Effector memory CD8-positive, alpha-beta T cell (primary cell): ENCODE results near the gene TTLL11.

Experiments used
- ATAC-seq: fragments of 150-1000 bp; cut with Tn5 transposase; replicated peaks from 2 replicates; pipeline ENCODE4 v1.10.0; 2021; ENCODE audit warnings: mild to moderate bottlenecking, moderate library complexity
- DNase-seq, 3 experiments: peaks; one replicate each; pipeline ENCODE4 v3.0.0; 2021
- H3K27ac Mint-ChIP-seq, 2 donors: one replicate each; pipeline ENCODE4 v1.8.0; 2022; ENCODE audit warnings: mild to moderate bottlenecking in 2 of 2, mixed read lengths in 2 of 2, moderate library complexity in 2 of 2
- H3K27me3 Mint-ChIP-seq, 2 donors: one replicate each; pipeline ENCODE4 v1.8.0; 2022; ENCODE audit warnings: mixed read lengths in 2 of 2
- H3K36me3 Mint-ChIP-seq: one replicate; pipeline ENCODE4 v1.8.0; 2022; ENCODE audit warnings: mild to moderate bottlenecking, moderate library complexity, mixed read lengths; ENCODE audit not compliant: insufficient read depth
- H3K4me1 Mint-ChIP-seq, 2 donors: one replicate each; pipeline ENCODE4 v1.8.0; 2022; ENCODE audit warnings: low read depth in 2 of 2, mixed read lengths in 2 of 2
- H3K4me3 Mint-ChIP-seq, 2 donors: one replicate each; pipeline ENCODE4 v1.8.0; 2022; ENCODE audit warnings: mild to moderate bottlenecking in 2 of 2, mixed read lengths in 2 of 2, moderate library complexity in 2 of 2
- H3K9me3 Mint-ChIP-seq, 2 donors: one replicate each; pipeline ENCODE4 v1.8.0; 2022; ENCODE audit warnings: mixed read lengths in 2 of 2

The TTLL11 gene

DNA sequence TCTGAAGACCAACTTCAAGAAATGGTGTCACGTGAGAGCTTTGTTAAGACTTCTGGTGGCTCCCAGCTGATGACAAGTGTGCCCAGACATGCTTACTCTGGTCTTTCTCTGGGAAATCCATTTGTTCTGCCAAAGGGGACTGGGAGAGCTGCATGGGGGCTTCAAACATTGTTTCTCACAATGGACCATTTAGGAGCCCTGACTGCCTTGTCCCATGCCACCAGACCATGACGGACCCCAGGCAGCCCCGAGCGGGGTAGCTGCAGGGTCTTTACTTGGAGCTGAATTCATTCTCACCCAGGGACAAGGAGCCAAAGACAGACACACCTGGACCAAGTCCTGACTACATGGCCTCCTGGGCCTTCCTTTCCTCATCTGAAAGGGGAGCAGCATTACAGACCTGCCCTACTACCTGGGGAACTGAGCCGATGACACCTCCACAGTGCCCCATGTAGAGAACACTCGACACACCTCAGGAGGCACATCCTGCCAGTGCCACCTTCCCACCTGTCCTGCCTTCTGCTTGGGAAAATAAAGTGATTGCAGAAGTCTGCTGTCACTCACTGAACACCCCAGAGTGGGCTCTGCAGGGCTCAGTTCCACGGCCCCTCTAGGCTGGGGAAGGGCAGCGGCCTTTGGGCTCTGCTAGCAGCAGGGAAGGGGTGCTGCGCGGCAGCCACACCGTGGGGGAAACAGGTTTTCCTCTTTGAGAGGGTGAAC lies 272.7 kb downstream of the TTLL11 start:
- no peaks in the 10 kb centered on the region for H3K27me3 Mint-ChIP-seq

DNA sequence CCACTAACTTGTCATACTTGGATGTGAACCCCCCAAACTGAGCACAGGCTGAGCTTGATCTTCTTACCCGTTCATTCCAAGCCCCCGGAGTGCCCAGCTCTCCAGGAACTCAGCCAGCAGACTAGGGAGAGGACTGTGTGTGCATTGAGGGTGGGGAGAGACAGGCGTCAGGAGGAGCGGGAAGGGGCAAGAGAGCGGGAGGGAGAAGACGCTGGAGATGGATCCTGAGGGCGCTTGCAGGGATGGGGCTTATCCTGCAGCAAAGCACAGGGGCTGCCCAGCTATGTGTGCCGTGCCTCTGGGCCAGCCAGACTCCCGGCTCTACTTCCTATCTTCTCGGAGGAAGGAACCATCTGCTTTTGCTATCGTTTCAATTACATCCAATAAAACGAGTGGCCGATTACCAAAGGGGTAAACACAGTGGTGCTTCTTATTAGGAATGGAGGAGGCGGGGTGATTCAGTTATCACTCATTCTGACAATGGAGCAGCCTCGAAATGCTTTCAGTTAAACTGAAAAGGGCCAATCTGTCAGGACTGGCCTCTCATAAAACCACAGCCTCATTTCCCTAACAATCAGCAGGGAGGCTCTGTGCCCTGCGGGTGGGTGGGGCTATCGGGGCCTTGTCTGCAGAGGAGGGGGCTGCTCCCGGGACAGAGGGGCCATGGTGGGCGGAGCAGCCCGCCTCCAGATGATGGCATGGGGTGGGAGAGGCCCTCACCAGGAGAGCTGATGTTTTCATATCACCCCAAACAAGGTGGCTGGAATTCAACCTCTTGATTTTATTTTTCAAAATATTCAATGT lies 273.5 kb downstream of the TTLL11 start:
- ATAC-seq (no peak), DNase-seq (no peak)
- Mint-ChIP-seq H3K9me3 (no peaks in the 10 kb centered on the region), H3K4me1 (peaks cover 5 to 8% of the 10 kb centered on the region in 2 donors), H3K36me3 (no peaks in the 10 kb centered on the region), H3K27ac (no peak overlapping the region), H3K4me3 (no peak overlapping the region), H3K27me3 (no peaks in the 10 kb centered on the region)

More for the DNA sequence above, 272.7 kb downstream of the TTLL11 start:
- ATAC-seq (no peak), DNase-seq (no peak)
- Mint-ChIP-seq H3K4me3 (no peak overlapping the region), H3K27ac (no peak overlapping the region), H3K36me3 (no peaks in the 10 kb centered on the region), H3K4me1 (peaks cover 5 to 8% of the 10 kb centered on the region in 2 donors), H3K9me3 (no peaks in the 10 kb centered on the region)

DNA sequence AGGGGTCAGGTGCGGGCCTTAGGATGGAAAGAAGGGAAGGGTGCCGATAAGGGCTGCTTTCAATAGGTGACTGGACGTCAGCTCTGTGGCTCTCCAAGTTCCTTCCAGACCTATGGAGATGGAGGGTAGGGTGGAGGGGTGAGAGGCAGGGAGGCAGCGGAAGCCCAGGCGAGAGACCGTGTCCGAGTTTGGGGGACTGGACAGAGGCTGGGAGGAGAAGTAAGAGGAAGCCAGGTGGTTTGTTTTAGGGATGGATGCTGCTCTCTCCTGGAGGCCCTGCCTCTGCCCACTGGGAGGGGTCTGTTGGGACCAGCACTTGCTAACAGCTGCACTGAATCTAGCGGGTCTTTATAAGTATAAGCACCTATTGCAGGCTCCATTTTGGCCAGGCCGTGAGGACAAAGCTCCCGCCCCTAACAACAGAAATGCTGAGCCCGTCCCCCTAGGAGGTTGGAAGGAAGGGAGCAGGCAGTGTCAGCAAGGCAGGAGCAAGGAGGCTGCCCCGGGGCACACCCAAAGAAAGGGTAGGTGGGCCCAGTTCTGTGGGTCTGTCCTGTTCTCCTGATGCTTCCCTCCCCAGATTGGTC lies 274.2 kb downstream of the TTLL11 start:
- Mint-ChIP-seq H3K27me3 (no peaks in the 10 kb centered on the region), H3K4me1 (peaks cover 5 to 8% of the 10 kb centered on the region in 2 donors), H3K27ac (peak overlapping the region in 1 of 2 donors; percentile 13), H3K4me3 (no peak overlapping the region), H3K9me3 (no peaks in the 10 kb centered on the region), H3K36me3 (no peaks in the 10 kb centered on the region)
- no peak for DNase-seq
- no peak for ATAC-seq

DNA sequence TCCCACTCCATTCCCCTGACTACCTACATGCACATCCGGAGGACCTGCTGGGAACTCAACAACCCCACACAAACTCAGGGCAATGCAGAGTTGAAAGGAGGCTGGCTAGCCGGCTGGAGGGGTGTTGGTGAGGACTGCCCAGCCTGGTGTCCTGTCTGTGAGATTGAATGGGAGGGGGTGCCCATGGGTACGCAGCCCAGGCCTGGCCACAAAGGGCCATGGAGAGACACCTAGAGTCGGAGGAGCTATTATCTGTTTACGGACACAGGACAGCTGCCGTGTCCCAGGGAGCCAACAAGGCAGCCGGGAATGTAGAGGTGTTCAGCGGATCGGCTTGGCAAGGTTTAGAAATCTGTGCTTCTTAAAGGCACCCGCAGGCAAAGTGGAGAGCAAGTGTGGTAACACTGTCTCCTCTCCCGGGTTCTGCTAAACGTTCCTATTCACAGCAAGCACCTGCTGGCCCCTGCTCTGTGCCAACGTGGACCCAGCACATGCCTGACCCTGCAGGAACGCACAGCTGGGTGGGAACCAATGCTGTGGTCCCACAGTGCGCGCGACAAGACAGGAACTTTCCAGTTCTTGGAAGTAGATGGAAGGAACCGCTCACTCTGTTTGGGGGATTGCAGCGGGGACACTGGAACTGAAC lies 275.0 kb downstream of the TTLL11 start:
- Mint-ChIP-seq H3K9me3 (no peaks in the 10 kb centered on the region), H3K27ac (peak overlapping the region in 1 of 2 donors; percentile 13)
- ATAC-seq: no peak

DNA sequence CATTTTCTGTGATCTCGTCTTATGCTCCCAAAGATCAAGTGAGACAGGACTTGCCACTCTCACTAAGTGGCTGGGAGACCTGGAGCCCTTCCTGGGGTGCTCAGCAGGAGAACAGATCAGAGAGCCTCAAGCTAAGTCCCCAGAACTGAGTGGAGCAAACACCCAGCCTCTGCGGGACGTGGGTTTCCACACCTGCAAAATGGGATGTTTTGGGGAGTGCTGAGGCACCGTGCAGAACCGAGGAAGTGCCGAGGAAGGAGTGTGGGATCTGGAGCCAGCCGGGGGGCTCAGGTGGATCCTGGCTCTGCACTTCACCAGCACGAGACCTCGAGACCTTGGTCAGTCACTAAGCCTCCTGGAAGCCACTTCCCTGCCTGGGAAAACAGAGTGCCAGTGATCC lies 275.6 kb downstream of the TTLL11 start:
- no peaks in the 10 kb centered on the region for H3K9me3 Mint-ChIP-seq
- DNase-seq: no peak
- H3K36me3 Mint-ChIP-seq: no peaks in the 10 kb centered on the region
- no peak overlapping the region for H3K27ac Mint-ChIP-seq
- peaks cover 5 to 8% of the 10 kb centered on the region in 2 donors for H3K4me1 Mint-ChIP-seq
- no peak overlapping the region for H3K4me3 Mint-ChIP-seq
- ATAC-seq: no peak
- no peaks in the 10 kb centered on the region for H3K27me3 Mint-ChIP-seq

More for the DNA sequence above, 275.0 kb downstream of the TTLL11 start:
- DNase-seq: no peak
- H3K36me3 Mint-ChIP-seq: no peaks in the 10 kb centered on the region
- no peaks in the 10 kb centered on the region for H3K27me3 Mint-ChIP-seq
- no peak overlapping the region for H3K4me3 Mint-ChIP-seq
- peaks cover 5 to 8% of the 10 kb centered on the region in 2 donors for H3K4me1 Mint-ChIP-seq

DNA sequence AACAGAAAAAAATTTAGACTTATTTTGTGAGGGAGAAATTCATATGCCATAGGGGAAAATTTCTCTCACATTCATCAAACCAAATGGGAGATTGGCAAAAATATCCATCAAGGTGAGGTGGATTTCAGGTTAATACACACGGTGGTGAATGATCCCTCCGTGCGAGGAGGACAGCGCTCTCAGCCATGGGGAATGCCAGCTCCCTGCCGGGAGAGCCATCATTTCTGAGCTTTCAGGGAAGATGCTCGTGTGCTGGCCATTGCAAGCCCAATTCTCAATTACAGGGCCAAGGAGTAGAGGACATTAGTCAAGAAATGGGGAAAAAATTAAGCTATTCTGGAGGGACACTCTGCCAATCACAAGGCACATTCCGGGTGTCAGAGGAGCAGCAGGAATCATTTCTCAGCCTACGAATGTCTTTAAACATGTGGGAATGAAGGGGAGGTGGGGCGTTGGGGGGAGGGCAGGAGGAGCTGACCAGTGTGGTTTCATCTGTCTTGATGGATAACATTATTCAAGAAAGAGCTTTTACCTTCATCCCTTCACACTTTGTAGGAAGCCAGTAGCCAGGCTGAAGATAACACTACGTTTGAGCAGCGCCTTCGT lies 276.2 kb downstream of the TTLL11 start:
- ATAC-seq: no peak
- H3K27me3 Mint-ChIP-seq: no peaks in the 10 kb centered on the region
- no peak overlapping the region for H3K4me3 Mint-ChIP-seq
- no peak overlapping the region for H3K27ac Mint-ChIP-seq
- no peaks in the 10 kb centered on the region for H3K36me3 Mint-ChIP-seq
- no peak for DNase-seq
- H3K9me3 Mint-ChIP-seq: no peaks in the 10 kb centered on the region
- peaks cover under 1 to 3% of the 10 kb centered on the region in 2 donors for H3K4me1 Mint-ChIP-seq

DNA sequence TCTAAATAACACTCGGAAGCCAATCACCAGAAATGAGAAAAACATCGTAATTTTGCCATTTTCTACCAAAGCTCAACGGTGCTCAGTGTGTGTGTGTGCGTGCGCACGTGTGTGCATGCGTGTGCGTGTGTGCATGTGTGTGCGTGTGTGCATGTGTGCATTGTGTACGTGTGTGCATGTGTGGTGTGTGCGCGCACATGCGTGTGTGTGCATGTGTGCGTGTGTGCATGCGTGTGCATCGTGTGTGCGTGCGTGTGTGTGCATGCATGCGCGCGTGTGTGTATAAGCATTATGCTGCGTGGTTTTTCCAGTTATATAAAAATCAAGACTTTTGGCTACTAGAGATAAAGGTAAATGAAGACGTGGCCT lies 276.7 kb downstream of the TTLL11 start:
- Mint-ChIP-seq H3K4me3 (no peak overlapping the region), H3K9me3 (no peaks in the 10 kb centered on the region), H3K36me3 (no peaks in the 10 kb centered on the region), H3K27ac (no peak overlapping the region), H3K27me3 (no peaks in the 10 kb centered on the region), H3K4me1 (no peaks in the 10 kb centered on the region)
- DNase-seq (no peak), ATAC-seq (no peak)

DNA sequence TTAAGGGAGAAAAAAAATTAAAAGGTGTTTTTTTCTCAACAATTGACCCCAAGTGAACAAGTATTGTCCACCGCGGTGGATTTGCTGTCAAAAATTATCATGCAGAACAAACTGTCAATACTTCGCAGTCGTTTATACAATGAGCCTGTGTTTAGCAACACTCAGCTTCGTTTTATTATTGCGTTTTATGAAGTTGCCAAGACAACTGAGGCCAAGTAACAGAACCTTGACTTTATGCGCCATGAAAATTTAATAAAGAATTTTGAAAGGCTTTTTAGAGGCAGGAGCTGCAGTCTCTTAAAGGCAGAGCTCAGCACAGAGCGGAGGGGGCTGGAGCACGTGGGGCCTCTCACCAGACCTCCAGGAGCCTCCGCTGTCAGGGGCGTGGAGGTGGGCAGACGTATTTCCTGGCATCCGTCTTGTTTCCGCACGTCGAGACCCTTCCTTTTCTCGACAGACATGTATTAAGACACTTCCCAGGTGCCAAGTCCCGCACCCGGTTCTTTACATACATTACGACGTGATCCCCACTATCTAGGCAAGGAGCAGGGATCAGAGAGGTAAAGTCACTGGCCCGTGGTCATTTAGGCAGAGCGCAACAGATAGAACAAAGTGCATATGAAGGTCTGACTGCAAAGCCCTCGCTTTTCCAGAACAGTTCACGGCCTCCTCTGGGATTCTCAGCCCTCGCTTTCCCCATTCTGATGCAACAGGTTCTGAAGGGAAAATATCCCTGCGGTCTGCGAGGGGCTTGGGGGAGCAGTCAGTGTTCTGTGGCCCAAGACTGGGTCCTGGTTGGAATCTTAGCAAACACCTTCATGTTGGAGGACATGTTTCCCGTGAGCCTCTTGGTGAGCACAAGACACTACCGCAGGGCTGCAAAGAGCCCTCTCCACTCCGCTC lies 277.3 kb downstream of the TTLL11 start:
- H3K27me3 Mint-ChIP-seq: no peaks in the 10 kb centered on the region
- no peak overlapping the region for H3K27ac Mint-ChIP-seq
- ATAC-seq: no peak
- no peaks in the 10 kb centered on the region for H3K36me3 Mint-ChIP-seq
- no peak for DNase-seq
- no peaks in the 10 kb centered on the region for H3K4me1 Mint-ChIP-seq
- no peaks in the 10 kb centered on the region for H3K9me3 Mint-ChIP-seq
- no peak overlapping the region for H3K4me3 Mint-ChIP-seq

DNA sequence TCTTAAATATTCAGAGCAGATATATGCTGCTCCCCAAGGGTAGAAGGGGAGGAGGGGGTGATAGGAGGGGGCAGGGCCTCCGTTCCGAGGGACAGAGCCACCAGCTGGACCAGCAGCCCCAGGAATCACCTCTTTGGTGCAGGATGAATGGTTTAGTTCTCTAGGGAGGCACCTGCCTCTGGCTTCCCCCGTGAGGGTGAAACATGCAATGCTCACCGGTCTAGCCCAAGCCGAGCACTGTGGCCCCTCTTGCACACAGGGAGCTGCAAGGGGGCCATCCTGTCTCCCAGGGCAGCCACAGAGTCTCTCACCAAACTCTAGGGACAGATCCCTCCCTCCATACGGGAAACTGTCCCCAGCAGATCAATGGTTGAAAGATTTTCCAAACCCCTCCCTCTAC lies 278.0 kb downstream of the TTLL11 start:
- no peaks in the 10 kb centered on the region for H3K9me3 Mint-ChIP-seq
- no peaks in the 10 kb centered on the region for H3K4me1 Mint-ChIP-seq
- H3K36me3 Mint-ChIP-seq: no peaks in the 10 kb centered on the region
- H3K27me3 Mint-ChIP-seq: no peaks in the 10 kb centered on the region
- ATAC-seq (no peak), DNase-seq (no peak)
- no peak overlapping the region for H3K27ac Mint-ChIP-seq
- no peak overlapping the region for H3K4me3 Mint-ChIP-seq

DNA sequence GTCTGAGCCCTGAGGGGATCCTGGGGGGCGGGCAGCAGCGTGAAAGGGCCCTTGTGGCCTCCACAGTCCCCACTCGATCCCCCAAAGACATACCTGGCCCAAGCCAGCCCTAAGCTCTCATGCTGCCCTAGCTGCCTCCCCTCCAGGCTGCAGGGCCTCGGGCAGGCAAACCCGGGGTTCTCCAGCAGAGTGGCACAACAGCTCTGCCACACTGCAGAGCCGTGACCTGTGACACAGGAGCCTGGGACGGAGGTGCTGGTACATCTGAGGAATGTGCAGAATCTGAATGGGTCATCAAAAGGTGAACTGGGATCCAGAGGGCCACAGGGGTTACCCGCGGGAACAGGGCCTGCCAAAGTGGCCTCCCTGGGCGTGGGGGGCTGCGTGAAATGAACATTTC lies 278.5 kb downstream of the TTLL11 start:
- no peaks in the 10 kb centered on the region for H3K27me3 Mint-ChIP-seq
- H3K9me3 Mint-ChIP-seq: no peaks in the 10 kb centered on the region
- H3K36me3 Mint-ChIP-seq: no peaks in the 10 kb centered on the region
- H3K4me1 Mint-ChIP-seq: no peaks in the 10 kb centered on the region
- DNase-seq (no peak), ATAC-seq (no peak)
- no peak overlapping the region for H3K4me3 Mint-ChIP-seq
- no peak overlapping the region for H3K27ac Mint-ChIP-seq

DNA sequence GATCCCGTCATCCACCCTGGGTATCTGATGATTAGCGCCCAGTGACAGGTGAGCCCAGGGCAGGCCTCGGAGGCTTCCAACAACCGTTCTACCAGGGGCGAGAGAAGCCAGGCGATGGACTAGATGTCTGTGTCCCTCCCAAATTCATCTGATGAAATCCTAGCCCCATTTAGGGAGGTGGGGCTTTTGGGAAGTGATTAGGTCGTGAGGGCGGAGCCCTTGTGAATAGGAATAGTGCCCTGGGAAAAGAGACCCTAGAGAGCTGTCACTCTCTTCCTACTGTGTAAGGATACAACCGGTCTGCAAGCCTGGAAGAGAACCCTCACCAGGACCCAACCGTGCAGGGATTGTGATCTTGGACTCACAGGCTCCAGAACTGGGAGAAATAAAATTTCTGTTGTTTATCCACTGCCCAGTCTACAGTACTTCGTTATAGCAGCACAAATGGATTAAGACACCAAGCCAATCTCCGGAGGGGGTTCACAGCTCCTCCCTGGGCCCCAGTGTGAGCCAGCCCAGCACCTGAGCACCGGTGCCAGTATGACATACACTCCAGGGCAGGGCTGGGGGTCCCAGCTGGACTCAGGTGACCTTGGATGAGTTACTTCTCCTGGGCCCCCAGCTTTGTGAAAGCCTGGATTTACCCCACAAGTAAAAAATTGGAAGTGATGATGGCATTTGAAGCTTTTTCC lies 279.4 kb downstream of the TTLL11 start:
- no peaks in the 10 kb centered on the region for H3K9me3 Mint-ChIP-seq
- H3K36me3 Mint-ChIP-seq: no peaks in the 10 kb centered on the region
- H3K4me1 Mint-ChIP-seq: no peaks in the 10 kb centered on the region
- no peaks in the 10 kb centered on the region for H3K27me3 Mint-ChIP-seq
- H3K4me3 Mint-ChIP-seq: no peak overlapping the region
- DNase-seq (no peak), ATAC-seq (no peak)
- H3K27ac Mint-ChIP-seq: no peak overlapping the region

DNA sequence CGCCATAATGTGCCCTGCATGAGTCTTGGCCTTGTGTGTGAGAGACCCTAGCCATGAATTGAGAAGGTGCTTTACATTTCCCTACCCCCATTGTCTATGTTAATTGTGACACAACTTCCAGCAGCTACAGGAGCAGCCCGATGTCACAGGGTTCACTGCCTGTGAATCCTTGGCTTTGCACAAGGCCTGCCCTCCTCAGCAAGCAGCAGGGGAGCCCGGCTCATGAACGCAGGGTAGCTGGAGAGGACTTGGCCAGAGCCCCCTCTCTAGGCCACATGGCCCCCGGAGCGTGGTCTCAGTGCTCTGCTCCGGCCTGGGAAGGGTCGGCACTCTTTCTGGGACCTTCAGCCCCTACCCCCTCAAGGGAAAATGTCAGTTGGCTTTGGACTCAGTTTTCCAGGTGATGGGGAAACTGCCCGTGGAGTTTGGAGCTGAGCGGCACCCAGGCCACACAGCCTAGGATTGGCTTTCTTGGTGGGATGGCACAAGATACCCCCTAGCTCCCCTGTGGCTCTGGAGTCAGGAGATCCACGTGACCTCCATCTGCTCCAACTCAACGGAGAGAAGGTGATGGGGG lies 280.9 kb downstream of the TTLL11 start:
- H3K9me3 Mint-ChIP-seq: no peaks in the 10 kb centered on the region

More for the DNA sequence above, 280.9 kb downstream of the TTLL11 start:
- H3K27ac Mint-ChIP-seq: no peak overlapping the region
- H3K4me3 Mint-ChIP-seq: no peak overlapping the region
- ATAC-seq: no peak
- H3K4me1 Mint-ChIP-seq: no peaks in the 10 kb centered on the region
- H3K27me3 Mint-ChIP-seq: no peaks in the 10 kb centered on the region
- DNase-seq: no peak
- no peaks in the 10 kb centered on the region for H3K36me3 Mint-ChIP-seq
